Hematopoietic multipotent progenitor cell treated with erythropoietin and hydrocortisone succinate and interleukin-3 and kit ligand, for 15 days (in vitro differentiated cells): Measurements from ENCODE around the gene ZNF142.

ENCODE experiments used
- DNase-seq: peaks from one replicate; pipeline ENCODE4 v3.0.0-alpha.2; 2015; ENCODE audit warnings: low spot score

Gene ZNF142

DNA sequence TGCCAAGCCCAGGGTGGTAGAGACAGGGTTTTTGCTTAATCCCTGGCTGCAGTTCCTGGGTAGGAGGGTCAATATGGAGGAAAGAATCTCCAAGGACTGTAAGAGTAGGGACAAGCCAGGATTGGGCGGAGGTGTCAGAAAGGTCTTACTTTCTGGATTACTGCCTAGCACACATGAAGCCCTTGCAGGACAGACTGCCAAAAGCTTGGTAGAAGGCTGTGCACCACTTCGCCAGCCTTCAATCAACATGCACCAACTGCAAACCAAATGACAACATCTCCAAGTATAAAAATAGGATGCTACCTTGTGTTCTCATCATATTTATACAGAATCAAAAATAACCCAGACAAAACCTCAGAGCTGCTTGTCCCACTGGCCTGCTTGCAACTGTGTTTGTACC, 3.7 kb downstream of the ZNF142 start:
- DNase-seq = no peak

DNA sequence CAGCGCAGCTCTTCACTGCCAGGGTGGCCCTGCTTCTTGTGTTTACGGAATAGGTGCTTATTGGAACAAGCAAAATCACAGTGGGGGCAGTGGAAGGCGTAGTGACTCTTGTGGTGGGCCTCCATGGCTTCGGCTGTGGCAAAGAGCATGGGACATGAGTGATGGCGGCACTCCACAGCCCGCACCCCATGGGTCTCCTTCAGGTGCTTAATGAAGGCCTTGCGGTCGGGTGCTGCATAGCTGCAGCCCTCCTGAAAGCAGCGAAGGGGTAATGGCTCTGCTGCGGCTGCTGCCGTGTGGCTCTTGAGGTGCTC, 10.7 kb downstream of the ZNF142 start:
- no peak for DNase-seq

DNA sequence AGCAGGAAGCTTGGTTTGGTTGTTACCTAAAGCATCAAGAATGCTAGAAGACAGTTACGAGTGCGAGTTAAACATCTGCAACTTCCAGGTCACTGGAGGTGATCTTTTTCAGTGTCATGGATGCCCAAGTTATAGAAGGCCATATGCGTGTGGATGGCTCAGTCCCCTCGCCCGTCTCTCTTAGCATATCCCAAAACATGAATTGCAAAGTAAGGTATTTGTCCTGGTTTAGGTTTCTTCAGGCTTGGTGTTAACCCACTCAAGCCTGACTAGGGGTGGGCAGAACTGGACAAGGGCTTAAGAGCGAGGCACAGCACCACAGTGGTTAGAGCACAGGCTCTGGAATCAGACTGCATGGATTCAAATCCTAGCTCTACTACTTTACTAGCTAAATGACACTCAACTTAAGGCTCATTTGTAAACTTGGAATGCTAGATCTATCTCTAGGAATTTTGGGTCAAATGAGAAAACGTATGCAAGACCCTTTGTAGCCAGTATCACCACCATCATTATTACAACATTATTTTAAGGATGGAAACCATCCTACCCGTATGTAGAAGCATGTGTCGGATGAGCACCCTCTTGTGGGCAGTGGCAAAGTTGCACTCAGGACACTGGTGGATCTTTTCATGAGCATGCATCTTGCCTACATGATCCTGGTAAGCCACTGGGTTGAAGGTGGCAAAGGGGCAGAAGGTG, 11.2 kb downstream of the ZNF142 start:
- peak; percentile 61 for DNase-seq

DNA sequence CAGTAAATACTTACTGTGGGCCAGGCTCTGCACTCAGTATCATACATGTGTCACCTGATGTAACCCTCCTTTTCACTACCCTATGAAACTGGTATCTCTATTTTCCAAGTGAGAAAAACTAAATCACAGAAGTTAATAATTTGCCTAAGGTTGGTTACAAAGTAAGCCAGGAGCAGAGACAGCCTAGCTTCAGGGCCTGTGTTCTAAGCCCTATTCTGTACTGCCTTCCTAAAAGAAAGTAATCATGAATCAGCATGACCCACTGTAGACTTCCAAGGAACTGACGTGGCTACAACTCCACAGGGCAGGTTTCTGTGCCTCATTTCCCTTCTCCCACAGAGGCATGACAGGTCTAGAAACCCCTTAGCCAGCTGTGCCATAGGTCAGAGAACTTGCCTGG, 14.3 kb downstream of the ZNF142 start:
- DNase-seq = no peak

DNA sequence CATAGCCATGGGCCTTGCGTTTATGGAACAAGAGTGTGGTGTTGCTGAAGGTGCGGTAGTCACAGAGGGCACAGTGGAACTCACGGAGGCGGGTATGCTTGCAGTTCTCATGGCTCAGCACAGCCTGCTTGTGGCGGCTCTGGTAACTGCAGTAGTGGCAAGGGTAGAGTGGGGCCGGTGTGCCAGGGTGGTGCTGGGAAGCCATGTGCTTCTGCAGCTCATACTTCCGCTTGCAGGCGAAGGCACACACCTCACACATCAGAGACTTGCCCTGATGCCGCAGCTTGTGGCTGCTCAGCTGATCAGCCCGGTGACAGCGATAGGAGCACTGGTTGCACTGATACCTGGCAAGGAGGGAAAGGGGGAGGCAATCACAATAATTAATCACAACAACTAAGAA, 14.7 kb downstream of the ZNF142 start:
- DNase-seq = no peak

DNA sequence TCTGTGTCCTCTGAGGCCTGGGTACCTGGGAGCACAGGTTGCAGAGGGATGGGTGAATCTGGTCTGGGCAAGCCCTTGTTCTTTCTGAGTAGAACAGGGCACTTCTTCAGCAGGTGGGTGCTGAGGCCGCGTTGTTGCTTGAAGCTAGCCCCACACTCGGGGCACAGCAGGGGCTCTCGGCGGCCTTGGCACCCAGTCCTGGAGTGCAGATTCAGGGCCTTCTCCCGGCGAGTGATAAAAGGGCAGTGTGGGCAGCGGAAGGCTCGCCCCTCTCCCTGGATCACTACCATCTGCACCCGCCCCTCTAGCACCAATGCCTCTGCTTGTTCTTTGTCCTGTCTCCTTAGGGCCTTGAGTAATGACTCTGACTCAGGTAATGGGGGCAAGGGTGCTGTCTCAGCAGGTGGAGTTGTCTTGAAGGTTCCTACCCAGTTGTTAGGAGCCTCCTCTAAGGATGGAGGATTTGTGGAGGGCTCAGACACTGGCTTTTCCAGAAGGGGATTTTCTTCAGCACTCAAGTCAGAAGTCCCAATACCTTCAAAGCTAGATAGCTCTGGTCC, 15.6 kb downstream of the ZNF142 start:
- DNase-seq = no peak

DNA sequence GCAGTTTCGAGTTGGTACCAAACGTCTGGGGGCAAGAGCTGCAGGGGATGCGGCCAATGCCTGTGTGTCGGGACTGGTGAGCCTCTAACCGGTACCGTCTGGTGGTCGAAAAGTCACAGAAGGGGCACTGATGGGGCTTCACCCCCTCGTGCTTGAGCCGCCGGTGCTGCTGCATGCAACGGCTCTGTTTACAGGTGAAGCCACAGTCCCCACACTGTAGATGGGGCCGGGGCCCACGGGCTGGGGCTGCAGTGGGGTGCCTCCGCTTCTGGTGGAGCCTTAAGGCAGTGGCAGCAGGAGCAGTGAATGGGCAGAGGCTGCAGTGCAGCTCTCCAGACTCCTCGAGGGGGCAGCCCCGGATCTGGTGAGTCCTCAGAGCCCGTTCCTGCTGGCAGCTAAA, 16.6 kb downstream of the ZNF142 start:
- DNase-seq = no peak

DNA sequence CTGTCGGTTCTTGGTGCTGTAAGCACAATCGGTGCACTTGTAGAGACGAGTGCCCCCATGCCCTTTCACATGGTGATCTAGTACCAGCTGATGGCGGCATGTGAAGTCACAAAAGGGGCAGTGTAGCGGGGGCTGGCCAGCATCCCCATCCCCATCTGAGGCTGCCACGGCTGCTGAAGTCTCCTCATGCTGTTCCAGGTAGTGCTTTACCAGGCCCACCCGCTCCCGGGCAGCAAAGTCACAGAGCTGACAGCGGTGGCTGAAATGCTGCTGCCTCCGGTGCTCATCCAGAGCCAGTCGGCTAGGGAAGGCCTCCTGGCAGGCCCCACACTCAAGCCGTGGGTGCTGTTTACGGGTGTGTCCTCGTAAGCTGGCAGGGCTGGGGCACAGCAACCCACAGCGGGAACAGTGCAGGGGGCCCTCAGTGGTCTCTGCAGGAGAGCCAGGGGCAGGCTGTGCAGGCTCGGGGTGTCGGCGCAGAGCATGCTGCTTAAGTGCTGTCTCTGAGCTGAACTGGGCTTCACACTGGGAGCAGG, 17.2 kb downstream of the ZNF142 start:
- DNase-seq = no peak

DNA sequence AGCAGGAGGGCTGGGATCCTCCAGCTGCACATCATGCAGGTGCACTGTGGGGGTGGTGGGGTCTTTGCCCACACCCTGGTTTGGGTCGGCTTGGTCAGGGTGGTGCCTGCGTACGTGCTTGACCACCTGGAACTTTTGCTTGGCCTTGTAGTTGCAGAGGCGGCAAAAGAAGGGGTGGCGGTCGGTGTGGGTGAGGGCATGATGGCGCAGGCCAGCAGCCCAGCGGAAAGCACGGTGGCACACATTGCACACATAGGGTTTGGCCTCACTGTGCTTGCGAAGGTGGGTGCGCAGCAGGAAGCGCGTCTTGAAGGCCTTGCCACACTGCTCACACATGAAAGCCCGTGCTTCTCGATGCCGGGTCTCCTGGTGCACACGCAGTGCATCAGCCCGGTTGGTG, 21.1 kb downstream of the ZNF142 start:
- no peak for DNase-seq

DNA sequence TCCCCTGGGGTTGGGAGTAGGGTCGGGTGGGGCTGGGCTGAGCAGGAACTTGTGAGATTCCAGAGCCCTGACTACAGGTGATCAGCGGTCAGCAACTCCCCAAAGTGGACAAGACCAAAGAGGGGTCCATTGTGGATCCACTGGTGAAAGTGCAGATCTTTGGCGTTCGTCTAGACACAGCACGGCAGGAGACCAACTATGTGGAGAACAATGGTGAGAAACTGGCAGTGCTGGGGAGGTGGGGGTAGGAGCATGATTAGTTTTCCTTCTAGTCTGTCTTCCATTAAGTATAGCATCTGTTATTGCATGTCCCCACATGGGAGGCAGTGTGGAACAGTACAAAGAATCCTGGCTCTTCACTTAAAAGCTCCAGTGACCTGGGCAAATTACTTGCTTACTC, 23.7 kb downstream of the ZNF142 start:
- no peak for DNase-seq

DNA sequence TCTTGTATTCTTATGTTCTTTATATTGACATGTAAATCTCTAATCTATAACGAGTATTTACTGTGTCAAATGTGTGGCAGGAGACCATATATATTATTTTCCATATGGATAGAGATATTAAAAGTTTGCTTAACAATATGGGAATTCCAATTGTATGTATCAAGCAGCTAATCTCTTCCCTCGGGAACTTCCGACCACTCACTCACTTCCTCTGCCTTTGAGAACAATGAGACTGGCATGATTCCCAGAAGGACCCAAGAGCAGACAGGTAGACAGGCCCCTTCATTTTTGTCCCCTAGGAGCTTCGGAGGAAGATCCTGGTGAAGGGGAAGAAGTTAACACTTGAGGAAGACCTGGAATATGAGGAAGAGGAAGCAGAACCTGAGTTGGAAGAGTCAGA, 27.6 kb downstream of the ZNF142 start:
- DNase-seq = no peak

DNA sequence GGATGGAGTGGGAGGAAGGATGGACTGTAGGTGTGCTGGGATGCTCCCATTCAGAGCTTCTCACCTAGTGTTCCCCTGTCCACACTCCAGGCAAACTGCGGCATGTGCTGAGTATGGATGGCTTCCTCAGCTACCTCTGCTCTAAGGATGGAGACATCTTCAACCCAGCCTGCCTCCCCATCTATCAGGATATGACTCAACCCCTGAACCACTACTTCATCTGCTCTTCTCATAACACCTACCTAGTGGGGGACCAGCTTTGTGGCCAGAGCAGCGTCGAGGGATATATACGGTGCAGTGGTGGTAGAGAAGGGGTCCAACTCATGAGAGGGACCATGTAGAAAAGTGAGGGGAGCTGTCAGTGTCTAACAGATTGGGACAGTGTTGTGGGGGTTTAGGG, 31.5 kb downstream of the ZNF142 start:
- DNase-seq = no peak

DNA sequence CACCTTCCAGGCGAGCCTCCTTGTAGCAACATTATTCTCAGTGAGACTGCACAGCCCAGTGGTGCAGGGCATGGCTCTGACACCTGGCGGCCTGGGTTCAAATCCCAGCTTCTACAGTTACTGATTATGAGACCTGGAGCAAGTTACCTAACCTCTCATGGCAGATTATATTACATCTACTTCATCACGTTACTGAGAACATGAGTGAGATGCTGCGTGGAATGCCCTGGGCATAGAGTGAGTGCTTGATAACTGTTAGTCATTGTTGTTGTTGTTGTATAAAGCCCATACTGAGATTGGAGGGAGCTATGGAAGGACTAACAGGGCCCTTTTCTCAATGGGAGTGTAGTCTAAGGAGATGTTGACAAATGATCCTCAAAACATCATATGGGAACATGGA, 33.1 kb downstream of the ZNF142 start:
- no peak for DNase-seq

DNA sequence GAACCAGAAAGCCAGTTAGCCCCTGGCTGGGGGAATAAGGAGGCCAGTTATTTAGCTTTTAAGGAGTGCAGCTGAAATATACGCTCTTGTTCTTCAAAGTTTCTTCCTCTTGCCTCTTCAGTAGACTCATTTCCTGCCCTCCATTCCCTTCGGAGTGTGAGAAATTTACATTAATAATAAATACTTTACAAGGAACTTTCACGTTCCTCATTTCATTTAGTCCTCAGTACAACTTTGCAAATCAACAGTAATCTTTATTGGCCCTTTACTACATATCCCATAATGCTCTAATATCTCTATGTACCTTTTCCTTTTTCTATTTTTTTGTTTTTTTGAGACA, 36.1 kb downstream of the ZNF142 start:
- no peak for DNase-seq

DNA sequence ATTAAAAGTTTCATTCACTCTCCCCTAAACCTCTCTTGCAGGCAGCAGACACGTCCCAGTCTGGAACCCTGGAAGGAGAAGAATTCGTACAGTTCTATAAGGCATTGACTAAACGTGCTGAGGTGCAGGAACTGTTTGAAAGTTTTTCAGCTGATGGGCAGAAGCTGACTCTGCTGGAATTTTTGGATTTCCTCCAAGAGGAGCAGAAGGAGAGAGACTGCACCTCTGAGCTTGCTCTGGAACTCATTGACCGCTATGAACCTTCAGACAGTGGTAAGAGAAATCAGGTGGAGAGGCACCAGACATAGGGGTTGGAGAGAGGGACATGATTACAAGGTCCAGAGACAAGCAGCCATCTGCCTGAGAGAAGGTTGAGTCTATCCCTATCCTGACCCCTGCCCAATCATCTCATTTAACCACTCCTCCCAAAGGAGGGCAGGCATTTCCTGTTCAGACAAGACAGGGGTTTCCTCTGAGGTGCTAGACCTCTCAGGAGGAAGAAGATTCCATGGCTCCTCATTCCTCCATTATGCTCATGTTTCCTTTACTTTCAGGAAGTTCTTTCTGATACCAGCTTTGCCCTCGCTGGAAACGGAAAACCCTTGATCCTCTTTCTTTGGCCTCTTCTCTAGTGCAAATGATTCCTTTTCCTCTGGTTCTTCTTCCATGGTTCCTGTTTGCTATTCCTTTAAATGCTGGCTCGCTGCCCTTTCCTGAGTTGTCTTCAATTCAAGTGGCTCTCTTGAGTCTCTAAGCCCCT, 36.6 kb downstream of the ZNF142 start:
- no peak for DNase-seq

DNA sequence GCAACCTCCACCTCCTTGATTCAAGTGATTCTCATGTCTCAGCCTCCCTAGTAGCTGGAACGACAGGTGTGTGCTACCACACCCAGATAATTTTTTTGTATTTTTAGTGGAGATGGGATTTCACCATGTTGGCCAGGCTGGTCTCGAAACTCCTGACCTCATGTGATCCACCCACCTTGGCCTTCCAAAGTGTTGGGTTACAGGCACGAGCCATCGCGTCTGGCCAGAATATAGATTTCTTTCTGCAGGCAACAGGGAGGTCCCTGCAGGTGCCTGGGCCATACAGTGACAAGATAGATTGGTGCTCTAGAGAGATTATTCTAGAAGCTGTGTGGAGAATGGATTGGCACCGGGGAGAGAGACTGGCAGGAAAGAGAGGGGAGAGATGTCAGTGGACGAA, 38.4 kb downstream of the ZNF142 start:
- no peak for DNase-seq

DNA sequence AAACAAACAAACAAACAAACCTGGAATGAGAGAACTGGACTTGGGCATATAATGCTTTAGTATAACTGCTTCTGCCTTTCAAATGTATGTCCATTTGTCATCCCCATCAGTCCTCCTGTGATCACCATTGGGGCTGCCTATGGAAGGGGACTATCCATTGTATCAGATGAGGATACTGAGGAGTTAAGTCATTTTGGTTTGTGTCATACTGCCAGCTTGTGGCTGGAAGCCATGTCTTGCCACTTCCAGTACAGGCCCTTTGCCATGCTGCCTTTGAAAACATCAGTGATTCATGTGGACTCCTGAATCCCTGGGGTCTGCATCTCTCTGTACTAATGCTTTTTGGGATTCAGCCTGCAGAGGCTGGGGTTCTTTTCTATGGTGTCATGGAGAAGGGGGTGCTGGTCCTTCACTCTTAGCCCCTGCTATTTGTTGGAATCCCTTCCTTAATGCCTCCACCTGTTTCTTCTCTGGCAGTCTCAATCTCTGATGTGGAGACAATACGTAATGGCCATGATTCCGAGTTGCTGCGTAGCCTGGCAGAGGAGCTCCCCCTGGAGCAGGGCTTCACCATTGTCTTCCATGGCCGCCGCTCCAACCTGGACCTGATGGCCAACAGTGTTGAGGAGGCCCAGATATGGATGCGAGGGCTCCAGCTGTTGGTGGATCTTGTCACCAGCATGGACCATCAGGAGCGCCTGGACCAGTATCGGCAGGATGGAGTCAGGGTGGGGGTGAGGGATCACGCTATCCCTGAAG, 41.1 kb downstream of the ZNF142 start:
- DNase-seq = no peak

DNA sequence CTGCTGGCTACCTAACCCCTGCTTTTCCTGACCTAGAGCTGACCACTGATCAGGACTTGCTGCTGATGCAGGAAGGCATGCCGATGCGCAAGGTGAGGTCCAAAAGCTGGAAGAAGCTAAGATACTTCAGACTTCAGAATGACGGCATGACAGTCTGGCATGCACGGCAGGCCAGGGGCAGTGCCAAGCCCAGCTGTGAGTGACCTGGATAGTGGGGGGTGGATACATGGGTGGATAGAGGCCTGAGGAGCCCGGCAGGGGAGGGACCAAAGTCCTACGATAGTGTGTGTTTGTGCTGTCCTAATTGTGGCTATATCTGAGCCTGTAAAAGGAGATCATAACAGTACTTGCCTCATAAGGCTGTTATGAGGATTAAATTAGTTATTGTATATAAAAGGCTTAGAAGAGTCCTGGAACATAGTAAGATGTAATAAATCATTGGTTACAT, 43.5 kb downstream of the ZNF142 start:
- no peak for DNase-seq

DNA sequence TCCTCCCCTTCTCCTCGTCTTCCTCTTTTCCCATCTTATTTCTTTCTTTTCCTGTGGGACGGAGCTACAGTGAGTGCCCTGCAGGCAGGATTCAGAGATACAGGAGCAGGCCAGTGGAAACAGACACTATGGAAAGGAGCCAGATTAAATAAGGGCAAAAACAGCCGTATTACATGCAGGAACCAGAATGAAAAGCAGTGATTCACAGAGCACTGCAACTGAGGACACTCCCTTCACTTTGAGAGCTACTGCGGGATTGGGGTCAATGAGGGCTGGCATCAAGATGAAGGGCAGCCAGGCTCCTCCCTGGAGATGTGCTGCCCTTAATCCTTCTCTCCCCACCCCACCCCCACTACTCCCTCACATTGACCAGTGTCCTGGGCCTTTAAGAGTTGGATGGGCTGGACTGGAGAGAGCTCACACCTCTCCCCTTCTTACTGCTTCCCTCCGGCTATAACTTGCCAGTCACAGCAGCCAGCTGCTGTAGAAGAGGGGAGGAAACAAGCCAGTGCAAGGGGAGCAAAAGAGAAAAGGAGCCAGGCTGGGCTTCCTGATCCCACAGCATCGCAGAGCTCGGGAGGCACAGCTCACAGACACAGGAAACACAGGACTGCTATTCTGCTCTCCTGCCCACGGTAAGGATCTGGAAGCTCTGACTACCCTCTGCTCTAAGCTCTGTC, 51.8 kb downstream of the ZNF142 start, which contains the start of gene PLCD4:
PLCD4 (plus strand) TSS at position 464 of the 680 bp plus-strand sequence. CDS start 7,841 bp downstream, outside the sequence.
- DNase-seq = no peak

DNA sequence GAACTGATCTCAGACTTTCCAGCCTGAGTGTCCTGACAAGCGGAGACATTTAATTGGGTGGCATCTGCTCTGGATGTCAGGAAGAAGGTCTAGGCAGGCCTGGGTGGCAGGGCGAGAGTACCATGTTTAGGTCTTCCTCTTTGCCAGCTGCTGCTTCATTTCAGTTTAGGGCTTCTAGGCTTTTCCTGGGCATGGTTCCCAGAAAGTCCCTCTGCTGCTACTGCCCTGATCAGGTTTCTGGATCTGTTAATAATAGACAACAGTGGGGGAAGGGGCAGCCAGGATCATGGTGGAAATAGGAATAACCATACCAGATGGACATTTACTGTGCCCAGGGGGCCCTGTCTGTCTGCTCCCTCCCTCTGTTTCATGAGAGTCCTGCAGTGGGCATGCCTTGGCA, 54.0 kb downstream of the ZNF142 start:
- no peak for DNase-seq
